ENCODE results near the gene FOXN3. TPM values are rescaled to one million over a fixed set of nuclear protein-coding genes. Genes with fewer than 3 reads are reported as not detected.

Gene FOXN3
- total and polyA plus RNA-seq, 10 donors: 9.2 to 121 (median 98.3) TPM

- TF ChIP-seq POLR2AphosphoS5 (IDR thresholded peaks at IDR 0.05) (no peak), CTCF (IDR thresholded peaks at IDR 0.05 in 8 of 11, conservative IDR thresholded peaks at IDR 0.05 in 3 of 11) (no peak), POLR2A (IDR thresholded peaks at IDR 0.05) (no peak)
- 86 to 90% (median 88%) methylated on average over 19 of the region's 19 CpGs for WGBS, 5 donors
- H3K4me3 ChIP-seq: no peak overlapping the region
- H3K9me3 ChIP-seq: no peaks in the 10 kb centered on the region
- H3K27me3 ChIP-seq (replicated peaks in 1 of 7): no peaks in the 10 kb centered on the region
- peaks cover 32 to 83% (median 62%) of the 10 kb centered on the region in 6 donors for H3K4me1 ChIP-seq
- intact Hi-C loops (cut with DNase I; ENCODE audit: low total_unique reads): no loop called here
- H3K27ac ChIP-seq: peak overlapping the region in 5 of 8 donors; percentile 9 to 87 (median 76)
- DNase-seq: no peak
- H3K36me3 ChIP-seq: no peaks in the 10 kb centered on the region
Observed at GRCh38 chr14:89366864-89367778, 49.9 kb downstream of the FOXN3 start.

- H3K27ac ChIP-seq: peak overlapping the region; percentile 48 to 87 (median 74)
- TF ChIP-seq POLR2A (IDR thresholded peaks at IDR 0.05) (no peak), CTCF (IDR thresholded peaks at IDR 0.05 in 8 of 11, conservative IDR thresholded peaks at IDR 0.05 in 3 of 11) (peak in 1 of 11 experiments; percentile 8), POLR2AphosphoS5 (IDR thresholded peaks at IDR 0.05) (peak in 1 of 3 donors; percentile 77)
- no peaks in the 10 kb centered on the region for H3K36me3 ChIP-seq
- WGBS, 5 donors: 12 to 22% (median 14%) methylated on average over 13 of the region's 13 CpGs
- H3K9me3 ChIP-seq: no peaks in the 10 kb centered on the region
- intact Hi-C loops (cut with DNase I; ENCODE audit: low total_unique reads): no loop called here
- no peak for DNase-seq
- H3K4me1 ChIP-seq: peaks cover 32 to 67% (median 48%) of the 10 kb centered on the region in 6 donors
- H3K4me3 ChIP-seq: peak overlapping the region in 7 of 8 donors; percentile 20 to 61 (median 25)
- H3K27me3 ChIP-seq (replicated peaks in 1 of 7): no peaks in the 10 kb centered on the region
Observed at GRCh38 chr14:89365061-89365801, 51.8 kb downstream of the FOXN3 start.

GRCh38 chr14:89364316-89364715 is 52.7 kb downstream of the FOXN3 start:
- no peak for DNase-seq
- peak overlapping the region; percentile 48 to 87 (median 74) for H3K27ac ChIP-seq
- no peaks in the 10 kb centered on the region for H3K36me3 ChIP-seq
- peaks cover 32 to 71% (median 53%) of the 10 kb centered on the region in 6 donors for H3K4me1 ChIP-seq
- intact Hi-C loops (cut with DNase I; ENCODE audit: low total_unique reads): no loop called here
- H3K27me3 ChIP-seq (replicated peaks in 1 of 7): no peaks in the 10 kb centered on the region
- WGBS, 5 donors: 74 to 86% (median 75%) methylated on average over 3 of the region's 3 CpGs
- H3K4me3 ChIP-seq: peak overlapping the region in 6 of 8 donors; percentile 20 to 61 (median 24)
- TF ChIP-seq POLR2A (IDR thresholded peaks at IDR 0.05) (no peak), CTCF (IDR thresholded peaks at IDR 0.05 in 8 of 11, conservative IDR thresholded peaks at IDR 0.05 in 3 of 11) (no peak), POLR2AphosphoS5 (IDR thresholded peaks at IDR 0.05) (no peak)
- no peaks in the 10 kb centered on the region for H3K9me3 ChIP-seq
